Gastroesophageal sphincter (tissue), 3 donors: ENCODE measurements around the gene MYADM.

Source experiments
- EP300 ChIP-seq: sonication (generic); formaldehyde crosslinking; IDR thresholded peaks from one replicate; pipeline ENCODE4 v1.6.1; 2017; ENCODE audit warnings: antibody characterized with exemption, mild to moderate bottlenecking
- POLR2A ChIP-seq, 2 donors: fragments of 450-650 bp; IDR thresholded peaks; one replicate each; pipeline ENCODE4 v1.6.1; 2017; ENCODE audit warnings: antibody characterized with exemption in 2 of 2, mild to moderate bottlenecking in 2 of 2, moderate library complexity in 1 of 2
- TF ChIP-seq, protein P1 (sequence below), 4 experiments: fragments of 200-600 bp in 2 of 4; fragments of 450-650 bp in 2 of 4; sonication (generic) in 1 of 4; IDR thresholded peaks; one replicate each; pipeline ENCODE4 v1.5.1; 2017 to 2019; ENCODE audit warnings: antibody characterized with exemption in 4 of 4, mild to moderate bottlenecking in 2 of 4, moderate library complexity in 2 of 4

DNA sequence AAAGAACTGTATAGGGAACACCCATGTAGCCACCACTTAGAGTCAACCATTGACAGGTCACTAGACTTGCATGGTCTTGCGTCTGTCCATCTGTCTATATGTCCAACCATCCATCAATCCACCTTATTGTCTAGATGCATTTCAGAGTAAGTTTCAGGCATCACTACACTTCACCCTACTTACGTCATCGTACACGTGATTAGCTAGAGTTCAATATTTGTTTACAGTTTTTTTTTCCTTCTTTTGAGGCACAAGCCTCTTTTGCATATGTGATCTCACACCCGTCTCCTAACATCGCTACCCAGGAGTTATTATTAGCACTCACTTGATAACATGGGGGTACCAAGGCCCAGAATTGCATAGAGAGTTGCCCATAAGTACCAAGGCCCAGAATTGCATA is 48.3 kb downstream of the MYADM start:
- TF ChIP-seq, protein P1, sequence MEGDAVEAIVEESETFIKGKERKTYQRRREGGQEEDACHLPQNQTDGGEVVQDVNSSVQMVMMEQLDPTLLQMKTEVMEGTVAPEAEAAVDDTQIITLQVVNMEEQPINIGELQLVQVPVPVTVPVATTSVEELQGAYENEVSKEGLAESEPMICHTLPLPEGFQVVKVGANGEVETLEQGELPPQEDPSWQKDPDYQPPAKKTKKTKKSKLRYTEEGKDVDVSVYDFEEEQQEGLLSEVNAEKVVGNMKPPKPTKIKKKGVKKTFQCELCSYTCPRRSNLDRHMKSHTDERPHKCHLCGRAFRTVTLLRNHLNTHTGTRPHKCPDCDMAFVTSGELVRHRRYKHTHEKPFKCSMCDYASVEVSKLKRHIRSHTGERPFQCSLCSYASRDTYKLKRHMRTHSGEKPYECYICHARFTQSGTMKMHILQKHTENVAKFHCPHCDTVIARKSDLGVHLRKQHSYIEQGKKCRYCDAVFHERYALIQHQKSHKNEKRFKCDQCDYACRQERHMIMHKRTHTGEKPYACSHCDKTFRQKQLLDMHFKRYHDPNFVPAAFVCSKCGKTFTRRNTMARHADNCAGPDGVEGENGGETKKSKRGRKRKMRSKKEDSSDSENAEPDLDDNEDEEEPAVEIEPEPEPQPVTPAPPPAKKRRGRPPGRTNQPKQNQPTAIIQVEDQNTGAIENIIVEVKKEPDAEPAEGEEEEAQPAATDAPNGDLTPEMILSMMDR (IDR thresholded peaks at IDR 0.05): no peak
- TF ChIP-seq EP300 (no peak), POLR2A (IDR thresholded peaks at IDR 0.05) (no peak)
